GM21529 (cell line): ENCODE measurements around the gene MRTFA.
A peak's percentile ranks its signal among the peaks of the same experiment; 100 is the strongest.
"Not testable (repeated sequence)": the region's sequence is repeated elsewhere in the genome, so short reads cannot be mapped to it uniquely, and the experiment has no call there.

Experiments
- ATAC-seq: cut with Tn5 transposase; IDR thresholded peaks from one replicate; pipeline ENCODE4 v1.9.1; 2021; ENCODE audit not compliant: unreplicated experiment

MRTFA gene

GRCh38 chr22:40502919-40503318, 133.6 kb downstream of the MRTFA start:
- no peak for ATAC-seq

GRCh38 chr22:40500465-40500786, 136.1 kb downstream of the MRTFA start:
- ATAC-seq, result not testable (repeated sequence)

DNA sequence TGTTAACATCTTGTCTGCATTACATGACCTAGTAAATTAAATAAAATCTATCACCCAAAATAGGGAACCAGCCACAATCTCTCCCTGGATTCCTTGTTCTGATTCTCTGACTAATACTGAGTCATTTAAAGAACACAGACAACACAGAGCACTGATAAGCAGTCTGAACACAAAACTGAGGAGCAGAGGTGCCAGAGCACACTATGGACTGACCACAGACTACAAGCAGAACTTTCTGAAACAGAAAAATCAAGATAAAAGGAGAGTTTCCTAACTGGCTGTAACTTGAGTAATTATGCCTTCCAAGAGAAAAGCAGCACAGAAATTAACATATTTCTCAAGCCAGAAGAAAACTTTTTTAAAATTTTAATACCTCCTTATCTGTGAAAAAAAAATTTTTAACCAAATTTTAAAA, 137.3 kb downstream of the MRTFA start:
- no peak for ATAC-seq

DNA sequence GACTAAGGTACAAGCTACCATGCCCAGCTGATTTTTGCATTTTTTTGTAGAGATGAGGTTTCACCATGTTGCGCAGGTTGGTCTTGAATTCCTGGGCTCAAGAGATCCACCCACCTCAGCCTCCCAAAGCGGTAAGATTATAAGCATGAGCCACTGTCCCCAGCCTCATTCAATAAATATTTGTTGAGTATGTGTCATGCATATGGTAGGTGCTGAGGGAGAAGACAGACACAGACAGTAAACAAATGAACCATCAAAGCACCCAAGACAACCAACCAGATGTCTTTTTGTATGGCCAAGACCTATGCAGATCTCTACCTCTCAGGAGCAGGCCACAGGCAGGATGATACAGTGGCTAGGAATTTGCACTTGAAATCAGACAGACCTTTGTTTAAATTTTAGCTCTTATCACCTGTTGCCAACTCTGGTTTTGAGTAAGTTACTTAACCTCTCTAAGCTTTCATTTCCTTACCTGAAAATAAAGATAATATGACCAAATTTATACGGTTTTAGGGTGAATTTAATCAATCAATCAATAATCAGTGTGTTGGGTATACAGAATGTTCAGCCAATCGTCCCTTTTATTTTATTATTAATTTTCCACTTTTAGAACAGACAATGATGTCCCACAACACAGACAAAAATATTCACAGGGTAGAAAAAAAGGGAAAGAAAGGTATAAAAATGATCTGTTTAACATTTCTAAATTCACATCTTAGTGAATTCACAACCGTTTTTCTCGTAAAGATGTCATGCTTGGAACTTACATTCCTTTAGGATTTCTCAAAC, 137.9 kb downstream of the MRTFA start:
- no peak for ATAC-seq

GRCh38 chr22:40493441-40493840, 143.1 kb downstream of the MRTFA start:
- no peak for ATAC-seq

- ATAC-seq, result peak; percentile 93
Observed at GRCh38 chr22:40491990-40492631, 144.4 kb downstream of the MRTFA start.

GRCh38 chr22:40487663-40488249, 148.8 kb downstream of the MRTFA start:
- no peak for ATAC-seq

DNA sequence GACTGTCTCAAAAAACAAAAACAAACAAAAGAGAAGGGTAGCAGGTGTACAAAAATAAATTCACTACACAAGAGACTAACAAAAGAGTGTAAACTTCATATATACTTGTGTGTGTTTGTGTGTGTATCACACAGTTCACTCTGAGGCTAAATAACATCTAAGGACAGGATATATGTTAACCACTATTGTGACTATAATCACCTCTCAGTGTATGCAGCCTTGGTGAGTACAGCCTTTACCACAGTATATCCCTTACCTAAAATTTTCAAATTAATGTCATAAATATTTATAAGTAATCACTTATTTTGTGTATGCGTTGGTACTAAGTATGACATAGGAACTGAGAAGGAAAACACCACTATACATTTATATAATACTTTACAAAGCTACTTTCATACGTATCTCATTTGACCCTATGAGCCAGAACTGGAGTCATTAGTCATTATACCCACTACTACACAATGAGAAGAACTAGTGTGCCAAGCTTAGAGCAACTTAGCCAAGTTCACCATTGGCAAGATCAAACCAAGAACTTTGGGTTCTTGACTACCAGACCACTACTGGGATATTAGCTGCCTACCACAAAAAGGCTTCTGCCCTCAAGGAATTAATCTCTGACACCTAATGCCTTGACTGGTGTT, 149.4 kb downstream of the MRTFA start:
- no peak for ATAC-seq

- ATAC-seq, result no peak
Observed at GRCh38 chr22:40485813-40486667, 150.5 kb downstream of the MRTFA start.

DNA sequence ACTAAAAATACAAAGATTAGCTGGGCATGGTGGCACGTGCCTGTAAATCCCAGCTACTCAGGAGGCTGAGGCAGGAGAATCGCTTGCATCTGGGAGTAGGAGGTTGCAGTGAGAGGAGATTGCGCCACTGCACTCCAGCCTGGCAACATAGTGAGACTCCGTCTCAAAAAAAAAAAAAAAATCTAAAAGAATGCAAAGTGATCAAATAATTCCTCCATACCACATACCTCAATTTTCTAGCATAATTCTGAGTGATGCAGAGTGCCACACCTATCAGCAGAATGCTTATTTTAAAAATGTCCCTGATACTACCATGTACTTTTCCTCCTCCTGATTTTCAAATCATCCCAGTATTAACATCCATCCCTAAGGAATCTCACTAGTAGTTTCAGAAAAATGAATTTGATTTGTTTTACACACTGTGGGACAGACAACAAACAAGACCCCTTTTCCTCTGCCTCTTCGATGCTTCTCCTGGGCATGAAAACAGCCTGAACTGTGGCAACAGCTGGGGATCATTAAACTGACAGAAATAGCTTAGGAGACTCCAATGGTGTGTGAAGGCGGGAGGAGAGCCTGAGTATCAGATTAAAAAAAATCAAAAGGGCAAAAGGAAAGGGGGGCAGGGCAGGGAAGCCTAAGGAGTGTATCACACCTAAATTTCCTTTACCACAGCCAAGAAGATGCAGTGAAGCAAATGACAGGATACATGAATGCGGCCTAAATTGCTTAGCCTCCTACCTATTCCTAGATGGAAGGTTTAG, 151.4 kb downstream of the MRTFA start:
- no peak for ATAC-seq

- ATAC-seq, result no peak
Observed at GRCh38 chr22:40482886-40483285, 153.6 kb downstream of the MRTFA start.

DNA sequence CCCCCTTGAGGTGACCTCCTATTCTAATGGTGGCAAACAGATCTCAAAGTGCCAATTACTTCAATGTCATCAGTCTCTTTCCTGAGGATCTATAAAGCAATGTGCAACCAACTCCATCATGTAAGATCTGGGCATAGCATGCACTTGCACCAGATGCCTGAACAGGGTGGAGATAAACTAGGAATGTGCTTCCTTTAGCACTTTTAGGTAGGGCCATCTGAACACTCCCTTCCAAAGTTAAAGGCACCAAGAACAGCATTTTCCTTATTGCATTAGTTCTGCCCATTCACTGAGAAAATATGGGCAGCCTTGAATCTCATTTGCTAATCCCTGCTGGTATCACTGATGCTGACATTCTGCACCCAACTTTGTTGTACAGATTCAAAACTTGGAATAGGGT, 154.1 kb downstream of the MRTFA start:
- ATAC-seq, result no peak

DNA sequence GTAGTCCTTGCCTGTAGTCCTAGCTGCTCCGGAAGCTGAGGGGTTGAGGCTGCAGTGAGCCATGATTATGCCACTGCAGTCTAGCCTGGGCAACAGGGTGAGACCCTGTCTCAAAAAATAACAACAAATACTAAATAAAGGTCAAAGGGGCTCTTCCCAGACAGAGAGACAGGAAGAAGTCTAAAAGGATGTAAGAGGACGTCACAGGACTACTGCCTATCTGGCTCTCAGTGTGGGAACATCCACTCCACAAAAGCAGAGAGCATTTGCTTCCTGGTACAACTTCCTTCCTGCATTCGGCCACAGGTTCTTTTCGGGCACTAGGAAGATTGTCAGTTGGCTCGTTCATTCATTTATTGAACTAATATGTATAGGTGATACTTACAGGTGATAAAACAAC, 155.5 kb downstream of the MRTFA start:
- no peak for ATAC-seq

- ATAC-seq, result no peak
Observed at GRCh38 chr22:40479887-40480538, 156.5 kb downstream of the MRTFA start.

DNA sequence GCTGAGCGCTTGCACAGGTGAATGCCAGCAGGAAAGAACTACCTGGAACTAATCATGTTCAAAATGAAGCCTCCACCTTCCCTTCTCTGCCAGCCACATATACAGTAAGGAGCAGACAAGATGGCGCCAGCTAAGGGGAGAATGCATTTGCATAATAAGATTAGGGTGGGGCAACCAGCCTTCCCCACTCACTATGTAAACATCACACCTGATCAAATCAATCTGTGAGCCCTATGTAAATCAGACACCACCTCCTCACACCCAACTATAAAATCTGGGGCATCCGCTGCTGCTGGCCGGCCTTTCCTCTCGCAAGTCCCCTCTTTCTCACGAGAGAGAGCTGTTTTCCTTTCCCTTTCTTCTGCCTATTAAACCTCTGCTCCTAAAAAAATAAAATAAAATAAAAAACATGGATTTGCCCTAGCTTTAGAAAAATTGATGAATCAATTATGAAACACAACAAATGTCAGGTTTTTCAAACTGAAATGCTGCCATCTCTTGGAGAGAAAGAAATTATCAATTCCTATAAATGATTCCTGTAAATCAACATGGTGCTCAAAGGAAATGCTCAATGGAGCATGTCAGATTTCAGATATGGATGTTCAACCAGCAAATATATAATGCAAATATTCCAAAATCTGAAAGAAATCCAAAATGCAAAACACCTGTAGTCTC, 157.3 kb downstream of the MRTFA start:
- ATAC-seq, result no peak

DNA sequence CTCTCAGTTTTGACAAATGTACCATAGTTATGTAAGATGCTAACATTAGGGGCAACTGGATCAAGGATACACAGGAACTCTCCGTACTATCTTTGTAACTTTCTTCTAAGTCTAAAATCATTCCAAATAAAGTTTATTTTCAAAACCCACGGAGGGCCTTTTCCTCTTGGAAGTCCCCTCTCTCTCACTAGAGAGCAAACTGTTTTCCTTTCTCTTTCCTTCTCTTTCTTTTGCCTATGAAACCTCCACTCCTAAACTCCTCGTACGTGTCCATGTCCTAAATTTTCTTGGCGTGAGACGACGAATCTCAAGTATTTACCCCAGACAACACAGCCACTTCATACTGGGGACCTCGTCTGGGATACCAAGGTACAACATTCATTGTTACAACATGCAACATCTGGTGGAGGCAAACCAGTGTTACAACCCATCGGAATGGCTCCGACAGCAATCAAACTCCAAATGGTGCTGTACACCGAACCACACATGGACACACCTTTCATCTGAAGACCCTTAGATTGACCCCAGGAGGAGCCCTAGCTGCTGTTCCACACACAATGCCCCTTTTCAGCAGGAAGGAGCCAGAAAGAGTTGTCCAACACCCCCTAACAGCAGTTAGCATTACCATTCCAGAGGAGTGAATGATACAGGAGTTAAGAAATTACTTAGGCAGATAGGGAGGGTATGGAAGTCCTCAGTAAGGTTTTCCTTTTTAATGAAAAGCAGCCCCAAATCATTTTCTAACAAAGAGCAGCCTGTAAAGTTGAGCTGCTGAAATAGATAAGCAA, 158.0 kb downstream of the MRTFA start:
- ATAC-seq, result no peak

DNA sequence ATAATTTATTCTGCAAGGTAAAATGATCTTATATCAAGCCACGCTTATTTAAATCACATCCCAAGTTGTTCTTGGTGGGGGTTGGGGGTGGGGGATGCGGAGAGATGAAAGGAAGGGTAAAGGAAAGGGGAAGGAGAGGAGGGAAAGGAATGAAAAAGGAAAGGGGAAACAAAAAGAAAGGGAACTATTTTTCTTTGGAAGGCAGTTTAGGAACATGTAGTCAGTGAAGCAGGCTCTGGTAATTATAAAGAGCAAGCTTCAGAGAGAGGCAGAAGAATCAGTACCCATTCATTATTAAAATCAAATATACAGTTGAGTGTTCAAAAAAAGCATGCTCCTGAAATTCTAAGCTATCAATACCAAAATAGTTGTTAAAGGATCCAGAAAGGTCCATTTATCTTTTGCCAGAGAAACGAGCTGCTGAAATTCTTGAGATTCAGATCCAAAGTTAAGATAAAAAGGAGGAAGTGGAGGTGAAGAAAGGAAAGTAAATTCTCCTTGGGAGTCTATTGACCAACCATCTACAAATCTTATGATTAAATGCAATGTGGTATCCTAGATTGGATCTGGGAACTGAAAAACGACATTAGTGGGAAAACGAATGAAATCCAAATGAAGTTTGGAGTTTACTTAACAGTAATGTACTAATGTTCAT, 158.7 kb downstream of the MRTFA start:
- ATAC-seq, result no peak

DNA sequence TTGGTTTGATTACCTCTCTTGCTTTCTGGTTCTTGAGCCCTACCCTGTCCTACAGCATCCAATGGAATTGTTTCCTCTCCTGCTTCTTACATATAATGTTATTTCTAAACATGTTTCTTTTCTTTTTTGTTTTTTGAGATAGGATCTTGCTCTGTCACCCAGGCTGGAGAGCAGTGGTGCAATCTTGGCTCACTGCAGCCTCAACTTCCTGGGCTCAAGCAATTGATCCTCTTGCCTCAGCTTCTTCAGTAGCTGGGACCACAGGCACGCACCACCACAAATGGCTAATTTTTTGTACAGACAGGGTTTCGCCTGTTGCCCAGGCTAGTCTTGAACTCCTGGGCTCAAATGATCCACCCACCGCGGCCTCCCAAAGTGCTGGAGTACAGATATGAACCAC, 160.2 kb downstream of the MRTFA start:
- ATAC-seq, result no peak
